IMR-90 (cell line): ENCODE data around the gene SLC25A28. TPM values are rescaled to one million over a fixed set of nuclear protein-coding genes. Genes with fewer than 3 reads are reported as not detected.

Experiments
- ATAC-seq: fragments of 200-7000 bp; cut with Tn5 transposase; 2 replicates; pipeline ENCODE4 v1.9.1; 2020; ENCODE audit warnings: low read depth, mild to moderate bottlenecking, moderate library complexity
- BruUV-seq: library from RNA; stranded (reverse); fragments of 400-500 nt; replicated peaks from 2 replicates; lab custom pipeline; 2021; lab: Mats Ljungman, UMichigan
- CTCF ChIA-PET: fragments of 300-600 bp; formaldehyde crosslinking; extraction: SDS; loops from one replicate; lab custom pipeline; 2021; ENCODE audit warnings: antibody characterized with exemption; lab: Yijun Ruan, JAX
- POLR2A ChIA-PET: fragments of 300-600 bp; sonication (Branson Sonifier 250); formaldehyde crosslinking; loops from one replicate; lab custom pipeline; 2022; ENCODE audit warnings: antibody characterized with exemption; ENCODE audit not compliant: unreplicated experiment; lab: Charles Lee
- DNase-seq: peaks from one replicate; pipeline ENCODE4 v3.0.0; 2013
- H2AFZ ChIP-seq: replicated peaks from 2 replicates; pipeline ENCODE3; 2013; ENCODE audit warnings: low read length, mild to moderate bottlenecking; ENCODE audit not compliant: poor library complexity
- H2AK5ac ChIP-seq: 2 replicates; pipeline ENCODE4 v1.6.1; 2013; ENCODE audit warnings: low read depth, low read length, inconsistent platforms
- H2AK9ac ChIP-seq: replicated peaks from 2 replicates; pipeline ENCODE3; 2013; ENCODE audit warnings: mild to moderate bottlenecking, low read depth, low read length, moderate library complexity; ENCODE audit not compliant: poor library complexity
- H2BK120ac ChIP-seq: 2 replicates; pipeline ENCODE4 v1.6.1; 2013; ENCODE audit warnings: low read depth, low read length, inconsistent platforms
- H2BK15ac ChIP-seq: 3 replicates; pipeline ENCODE4 v1.6.1; 2013; ENCODE audit warnings: low read depth, low read length, inconsistent platforms
- H2BK20ac ChIP-seq: 2 replicates; pipeline ENCODE4 v1.6.1; 2013; ENCODE audit warnings: low read depth, mild to moderate bottlenecking, inconsistent platforms, low read length, moderate library complexity
- H2BK5ac ChIP-seq: 2 replicates; pipeline ENCODE4 v1.6.1; 2013; ENCODE audit warnings: mild to moderate bottlenecking, low read depth, low read length, inconsistent platforms; ENCODE audit not compliant: poor library complexity, severe bottlenecking
- H3K14ac ChIP-seq: replicated peaks from 2 replicates; pipeline ENCODE4 v1.6.1; 2013; ENCODE audit warnings: low read depth, low read length, inconsistent platforms
- H3K18ac ChIP-seq: 2 replicates; pipeline ENCODE4 v1.6.1; 2013; ENCODE audit warnings: low read depth, low read length, control low read depth
- H3K23ac ChIP-seq: 2 replicates; pipeline ENCODE4 v1.6.1; 2013; ENCODE audit warnings: low read depth, low read length, inconsistent platforms
- H3K27ac ChIP-seq: 2 replicates; pipeline ENCODE4 v1.5.1; 2013; ENCODE audit warnings: mild to moderate bottlenecking, control low read depth, low read length; ENCODE audit not compliant: insufficient read depth
- H3K27me3 ChIP-seq: 2 replicates; pipeline ENCODE4 v1.6.1; 2013; ENCODE audit warnings: low read length; ENCODE audit not compliant: control insufficient read depth, insufficient read depth
- H3K36me3 ChIP-seq: 2 replicates; pipeline ENCODE4 v1.6.1; 2013; ENCODE audit warnings: low read length, mixed read lengths; ENCODE audit not compliant: control insufficient read depth, insufficient read depth
- H3K4ac ChIP-seq: 2 replicates; pipeline ENCODE4 v1.6.1; 2013; ENCODE audit warnings: low read depth, low read length, inconsistent platforms
- H3K4me1 ChIP-seq: 2 replicates; pipeline ENCODE4 v1.6.1; 2013; ENCODE audit warnings: low read length, mixed read lengths; ENCODE audit not compliant: control insufficient read depth, insufficient read depth
- H3K4me2 ChIP-seq: 2 replicates; pipeline ENCODE4 v1.6.1; 2013; ENCODE audit warnings: low read depth, mild to moderate bottlenecking, control low read depth, low read length, moderate library complexity
- H3K4me3 ChIP-seq: 2 replicates; pipeline ENCODE4 v1.5.1; 2013; ENCODE audit warnings: low read depth, mild to moderate bottlenecking, control low read depth, low read length, moderate library complexity; ENCODE audit not compliant: insufficient read depth
- H3K56ac ChIP-seq: 2 replicates; pipeline ENCODE4 v1.6.1; 2013; ENCODE audit warnings: low read length, inconsistent platforms; ENCODE audit not compliant: insufficient read depth; ENCODE audit errors: extremely low read depth
- H3K79me1 ChIP-seq, 2 experiments: 2 replicates each; pipeline ENCODE4 v1.6.1; 2013; ENCODE audit warnings: low read length in 2 of 2, inconsistent platforms in 1 of 2, low read depth in 1 of 2
- H3K9ac ChIP-seq: 2 replicates; pipeline ENCODE4 v1.6.1; 2013; ENCODE audit warnings: low read depth, low read length, control low read depth
- H3K9me1 ChIP-seq: 2 replicates; pipeline ENCODE4 v1.6.1; 2013; ENCODE audit warnings: low read length, inconsistent platforms; ENCODE audit not compliant: insufficient read depth
- H3K9me3 ChIP-seq: 2 replicates; pipeline ENCODE4 v1.6.1; 2013; ENCODE audit warnings: low read length; ENCODE audit not compliant: control insufficient read depth, insufficient read depth
- H4K20me1 ChIP-seq: 2 replicates; pipeline ENCODE4 v1.6.1; 2013; ENCODE audit warnings: low read length, inconsistent platforms; ENCODE audit not compliant: insufficient read depth
- H4K5ac ChIP-seq: 2 replicates; pipeline ENCODE4 v1.6.1; 2013; ENCODE audit warnings: mild to moderate bottlenecking, low read depth, low read length, control low read depth
- H4K8ac ChIP-seq, 2 experiments: 2 replicates each; pipeline ENCODE4 v1.6.1; 2013; ENCODE audit warnings: low read depth in 2 of 2, low read length in 2 of 2, control low read depth in 1 of 2, inconsistent platforms in 1 of 2
- H4K91ac ChIP-seq: 2 replicates; pipeline ENCODE4 v1.6.1; 2013; ENCODE audit warnings: low read depth, low read length, inconsistent platforms; ENCODE audit not compliant: insufficient read depth
- BHLHE40 ChIP-seq: fragments of 150-350 bp; IDR thresholded peaks from 2 replicates; pipeline ENCODE4 v1.6.1; 2016; ENCODE audit warnings: mild to moderate bottlenecking, low read depth, low read length
- CEBPB ChIP-seq: IDR thresholded peaks from 2 replicates; pipeline ENCODE4 v1.6.1; 2012; ENCODE audit warnings: low read depth, low read length, improper control_type of control experiment
- CHD1 ChIP-seq: IDR thresholded peaks from 2 replicates; pipeline ENCODE4 v1.6.1; 2012; ENCODE audit warnings: low read depth, low read length, improper control_type of control experiment
- ELK1 ChIP-seq: fragments of 150-350 bp; IDR thresholded peaks from 2 replicates; pipeline ENCODE4 v1.6.1; 2016; ENCODE audit warnings: low read depth, mild to moderate bottlenecking, low read length, moderate library complexity, borderline replicate concordance
- FOS ChIP-seq: fragments of 150-350 bp; IDR thresholded peaks from 2 replicates; pipeline ENCODE4 v1.6.1; 2016; ENCODE audit warnings: low read depth, low read length
- MAFK ChIP-seq: IDR thresholded peaks from 2 replicates; pipeline ENCODE4 v1.6.1; 2012; ENCODE audit warnings: low read depth, low read length, improper control_type of control experiment
- MAZ ChIP-seq: IDR thresholded peaks from 2 replicates; pipeline ENCODE4 v1.6.1; 2012; ENCODE audit warnings: low read depth, mild to moderate bottlenecking, low read length, improper control_type of control experiment, moderate library complexity, borderline replicate concordance
- MXI1 ChIP-seq: IDR thresholded peaks from 2 replicates; pipeline ENCODE4 v1.6.1; 2012; ENCODE audit warnings: low read depth, mild to moderate bottlenecking, low read length, moderate library complexity, borderline replicate concordance
- NFE2L2 ChIP-seq: fragments of 150-350 bp; IDR thresholded peaks from 2 replicates; pipeline ENCODE4 v1.6.1; 2016; ENCODE audit warnings: low read depth, mild to moderate bottlenecking, low read length
- POLR2A ChIP-seq: IDR thresholded peaks from 2 replicates; pipeline ENCODE4 v1.6.1; 2012; ENCODE audit warnings: mild to moderate bottlenecking, low read depth, low read length
- RAD21 ChIP-seq: IDR thresholded peaks from 2 replicates; pipeline ENCODE4 v1.6.1; 2012; ENCODE audit warnings: low read length, improper control_type of control experiment
- RCOR1 ChIP-seq: IDR thresholded peaks from 2 replicates; pipeline ENCODE4 v1.6.1; 2012; ENCODE audit warnings: mild to moderate bottlenecking, low read length, improper control_type of control experiment; ENCODE audit not compliant: insufficient replicate concordance
- RFX5 ChIP-seq: IDR thresholded peaks from 2 replicates; pipeline ENCODE4 v1.8.0; 2012; ENCODE audit warnings: low read depth, mild to moderate bottlenecking, low read length, moderate library complexity
- SMC3 ChIP-seq: fragments of 150-350 bp; IDR thresholded peaks from 2 replicates; pipeline ENCODE4 v1.6.1; 2016; ENCODE audit warnings: low read depth, mild to moderate bottlenecking, antibody characterized with exemption, low read length, moderate library complexity
- WGBS, 2 experiments: methylation state at CpG; one replicate each; pipeline versions ENCODE4 v1.1.5 to v1.1.7; 2013; ENCODE audit warnings: missing lambda C conversion rate in 2 of 2; ENCODE audit not compliant: insufficient read length in 1 of 2; ENCODE audit errors: extremely low coverage in 2 of 2; 5-methylcytosine and 5-hydroxymethylcytosine counted together
- dilution Hi-C: fragments of 300-500 bp; cut with HindIII; formaldehyde crosslinking; loops from one replicate; pipeline ENCODE4 v1.14.3; 2018; ENCODE audit warnings: low sequenced_read_pairs; ENCODE audit not compliant: unreplicated experiment
- in situ Hi-C: fragments of 300-500 bp; cut with MboI; formaldehyde crosslinking; loops from 3 replicates; pipeline ENCODE4 v1.14.3; 2019; ENCODE audit warnings: low sequenced_read_pairs, inconsistent platforms, mixed read lengths
- intact Hi-C: fragments of 100-400 bp; cut with micrococcal nuclease; formaldehyde crosslinking; loops from 2 replicates; pipeline ENCODE4 v1.10.0; 2022
- polyA plus RNA-seq, 3 experiments: library from polyadenylated mRNA; depleted of rRNA; stranded (reverse); fragments of >200 nt; gene quantifications; 2 replicates each; pipeline ENCODE4 v1.2.3, GENCODE V29; 2012; ENCODE audit warnings: low replicate concordance in 1 of 3
- total RNA-seq: library from RNA; depleted of rRNA; stranded (reverse); fragments of >200 nt; gene quantifications from 2 replicates; pipeline ENCODE4 v1.2.3, GENCODE V29; 2012
- TF ChIP-seq, protein P1 (sequence below): conservative IDR thresholded peaks from 2 replicates; pipeline ENCODE4 v1.5.1; 2012; ENCODE audit warnings: mild to moderate bottlenecking, low read depth, low read length, improper control_type of control experiment

Gene SLC25A28
- total and polyA plus RNA-seq, 2 of the 4 experiments (the other 2 are of a cell fraction): 13.1 to 29.8 TPM

DNA sequence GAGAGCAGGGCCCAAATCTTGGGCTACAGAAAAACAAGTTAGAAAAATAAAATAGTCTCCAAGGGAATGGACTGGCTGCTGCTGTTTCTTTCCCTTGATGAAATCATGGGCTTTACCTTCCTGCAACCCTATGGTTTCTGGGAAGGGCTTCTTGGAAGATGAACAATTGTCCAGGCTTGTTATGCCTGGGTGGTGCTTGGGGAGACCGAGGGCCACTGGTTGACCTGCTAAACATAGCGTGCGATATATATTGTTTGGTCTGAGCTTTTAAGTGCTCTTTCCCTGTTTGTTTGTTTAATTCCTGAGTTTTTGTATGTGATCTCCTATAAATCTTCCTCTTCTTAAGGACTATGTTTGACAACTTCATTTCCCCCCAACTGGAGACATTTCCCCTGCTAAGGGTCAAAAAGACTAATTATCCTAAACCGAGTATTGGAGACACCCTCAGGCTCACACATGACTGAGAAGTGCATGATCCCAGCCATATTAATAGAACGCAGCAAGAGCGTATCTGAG, 37.9 kb downstream of the SLC25A28 start:
- WGBS, 2 experiments: 48% methylated on average over 3 of the region's 6 CpGs; no CpG with 5 or more reads in 1 of the 2 experiments
- no peak overlapping the region for H3K56ac ChIP-seq
- ATAC-seq (no peak), DNase-seq (no peak)
- no peak overlapping the region for H4K91ac ChIP-seq
- H3K4me3 ChIP-seq: no peak overlapping the region
- no peaks in the 10 kb centered on the region for H3K4me1 ChIP-seq
- H3K9me3 ChIP-seq: no peaks in the 10 kb centered on the region
- H2BK15ac ChIP-seq: no peak overlapping the region
- no peaks in the 10 kb centered on the region for H3K9me1 ChIP-seq
- no peak overlapping the region for H3K23ac ChIP-seq
- ChIA-PET POLR2A (no interaction called here), CTCF (no interaction called here)
- BruUV-seq: no TSS peak
- no peak overlapping the region for H2BK20ac ChIP-seq
- no peak overlapping the region for H3K4ac ChIP-seq
- H2BK120ac ChIP-seq: no peak overlapping the region
- H3K9ac ChIP-seq: no peak overlapping the region
- H3K18ac ChIP-seq: no peak overlapping the region
- H3K14ac ChIP-seq: no peak overlapping the region
- no peak overlapping the region for H3K4me2 ChIP-seq
- intact Hi-C loops: no loop called here
- H2AFZ ChIP-seq: no peak overlapping the region
- in situ Hi-C loops: no loop called here
- no peak overlapping the region for H4K8ac ChIP-seq
- no peak overlapping the region for H2BK5ac ChIP-seq
- H2AK9ac ChIP-seq: no peak overlapping the region
- dilution Hi-C loops: no loop called here
- H3K27me3 ChIP-seq: peaks cover 46% of the 10 kb centered on the region
- H2AK5ac ChIP-seq: no peak overlapping the region
- H4K5ac ChIP-seq: no peak overlapping the region
- TF ChIP-seq RFX5 (no peak), POLR2A (no peak), MXI1 (no peak), MAZ (no peak), SMC3 (no peak), NFE2L2 (no peak), FOS (no peak), MAFK (no peak), ELK1 (no peak), CHD1 (no peak), BHLHE40 (no peak), RAD21 (no peak), RCOR1 (no peak), CEBPB (no peak)
- TF ChIP-seq, protein P1, sequence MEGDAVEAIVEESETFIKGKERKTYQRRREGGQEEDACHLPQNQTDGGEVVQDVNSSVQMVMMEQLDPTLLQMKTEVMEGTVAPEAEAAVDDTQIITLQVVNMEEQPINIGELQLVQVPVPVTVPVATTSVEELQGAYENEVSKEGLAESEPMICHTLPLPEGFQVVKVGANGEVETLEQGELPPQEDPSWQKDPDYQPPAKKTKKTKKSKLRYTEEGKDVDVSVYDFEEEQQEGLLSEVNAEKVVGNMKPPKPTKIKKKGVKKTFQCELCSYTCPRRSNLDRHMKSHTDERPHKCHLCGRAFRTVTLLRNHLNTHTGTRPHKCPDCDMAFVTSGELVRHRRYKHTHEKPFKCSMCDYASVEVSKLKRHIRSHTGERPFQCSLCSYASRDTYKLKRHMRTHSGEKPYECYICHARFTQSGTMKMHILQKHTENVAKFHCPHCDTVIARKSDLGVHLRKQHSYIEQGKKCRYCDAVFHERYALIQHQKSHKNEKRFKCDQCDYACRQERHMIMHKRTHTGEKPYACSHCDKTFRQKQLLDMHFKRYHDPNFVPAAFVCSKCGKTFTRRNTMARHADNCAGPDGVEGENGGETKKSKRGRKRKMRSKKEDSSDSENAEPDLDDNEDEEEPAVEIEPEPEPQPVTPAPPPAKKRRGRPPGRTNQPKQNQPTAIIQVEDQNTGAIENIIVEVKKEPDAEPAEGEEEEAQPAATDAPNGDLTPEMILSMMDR: no peak
- H3K36me3 ChIP-seq: no peaks in the 10 kb centered on the region
- H3K27ac ChIP-seq: no peak overlapping the region
- H4K20me1 ChIP-seq: no peaks in the 10 kb centered on the region
- H3K79me1 ChIP-seq: no peaks in the 10 kb centered on the region
